Retinal pigment epithelial cell (primary cell): ENCODE results near the gene PTCH1.

Source experiments
- DNase-seq: peaks from one replicate; pipeline ENCODE4 v3.0.0-alpha.2; 2010; ENCODE audit warnings: low read depth
- H3K4me3 ChIP-seq: 2 replicates; pipeline ENCODE4 v1.5.1; 2011; ENCODE audit warnings: mild to moderate bottlenecking, low read length, control low read depth, moderate library complexity
- CTCF ChIP-seq: conservative IDR thresholded peaks from 2 replicates; pipeline ENCODE4 v1.5.1; 2011; ENCODE audit warnings: low read depth, low read length, control low read depth, inconsistent platforms

Gene PTCH1

GRCh38 chr9:95399261-95399660 lies 117.5 kb downstream of the PTCH1 start:
- H3K4me3 ChIP-seq = no peak overlapping the region
- no peak for TF ChIP-seq CTCF
- DNase-seq = no peak
